CD4-positive, CD25-positive, alpha-beta regulatory T cell (primary cell): Measurements from ENCODE around the gene DAPL1. TPM values are rescaled to one million over a fixed set of nuclear protein-coding genes. Genes with fewer than 3 reads are reported as not detected.

Experiments
- ATAC-seq, 2 donors: fragments of 150-1000 bp; cut with Tn5 transposase; one replicate each; pipeline ENCODE4 v1.10.0; 2021; ENCODE audit warnings: low read depth in 2 of 2, moderate number of reproducible peaks in 2 of 2, moderate library complexity in 1 of 2
- DNase-seq, 3 donors: peaks; one replicate each; pipeline versions ENCODE4 v3.0.0 to v3.0.0-alpha.2; 2012 to 2022; ENCODE audit warnings: mixed read lengths in 1 of 3
- H3K27ac ChIP-seq: one replicate; pipeline ENCODE4 v1.7.0; 2013; ENCODE audit warnings: mild to moderate bottlenecking, low read length; ENCODE audit not compliant: insufficient read depth, poor library complexity, severe bottlenecking
- H3K27me3 ChIP-seq: one replicate; pipeline ENCODE4 v1.7.0; 2013; ENCODE audit warnings: low read length; ENCODE audit not compliant: control insufficient read depth, insufficient read depth
- H3K36me3 ChIP-seq: one replicate; pipeline ENCODE4 v1.7.0; 2013; ENCODE audit warnings: mild to moderate bottlenecking, low read length, moderate library complexity; ENCODE audit not compliant: control insufficient read depth, insufficient read depth
- H3K4me1 ChIP-seq: 2 replicates; pipeline ENCODE4 v1.7.0; 2013; ENCODE audit warnings: mild to moderate bottlenecking, low read length; ENCODE audit not compliant: insufficient read depth, control insufficient read depth, poor library complexity, severe bottlenecking
- H3K4me3 ChIP-seq: one replicate; pipeline ENCODE4 v1.7.0; 2013; ENCODE audit warnings: low read depth, mild to moderate bottlenecking, low read length, moderate library complexity
- H3K9me3 ChIP-seq, 2 experiments: 1 replicate in 1 of 2; 2 replicates in 1 of 2; pipeline ENCODE4 v1.7.0; 2013; ENCODE audit warnings: low read length in 2 of 2, mild to moderate bottlenecking in 1 of 2, moderate library complexity in 1 of 2; ENCODE audit not compliant: control insufficient read depth in 2 of 2
- H3K27ac Mint-ChIP-seq, 3 donors: one replicate each; pipeline ENCODE4 v1.8.0; 2020 to 2022; ENCODE audit warnings: mild to moderate bottlenecking in 3 of 3, mixed read lengths in 3 of 3, moderate library complexity in 2 of 3
- H3K27me3 Mint-ChIP-seq: one replicate; pipeline ENCODE4 v1.8.0; 2022; ENCODE audit warnings: mild to moderate bottlenecking, mixed read lengths
- H3K36me3 Mint-ChIP-seq: one replicate; pipeline ENCODE4 v1.8.0; 2020; ENCODE audit warnings: mixed read lengths
- H3K4me1 Mint-ChIP-seq, 4 donors: one replicate each; pipeline ENCODE4 v1.8.0; 2020 to 2022; ENCODE audit warnings: mixed read lengths in 4 of 4, mild to moderate bottlenecking in 1 of 4
- H3K4me3 Mint-ChIP-seq, 4 donors: one replicate each; pipeline ENCODE4 v1.8.0; 2020 to 2022; ENCODE audit warnings: mild to moderate bottlenecking in 4 of 4, mixed read lengths in 4 of 4, moderate library complexity in 3 of 4
- H3K9me3 Mint-ChIP-seq, 7 donors: one replicate each; pipeline ENCODE4 v1.8.0; 2020 to 2022; ENCODE audit warnings: mixed read lengths in 7 of 7, mild to moderate bottlenecking in 3 of 7, moderate library complexity in 2 of 7
- polyA plus RNA-seq, 4 donors: library from polyadenylated mRNA; unstranded; fragments of 300-500 nt; fragmentation: Illumina TruSeq; gene quantifications; one replicate each; pipeline ENCODE4 v1.2.3, GENCODE V29; 2021
- total RNA-seq: library from RNA; stranded (reverse); gene quantifications from one replicate; pipeline ENCODE4 v1.2.3, GENCODE V29; 2022

Gene DAPL1
- total and polyA plus RNA-seq, 5 donors from 2014 or later = not detected

DNA sequence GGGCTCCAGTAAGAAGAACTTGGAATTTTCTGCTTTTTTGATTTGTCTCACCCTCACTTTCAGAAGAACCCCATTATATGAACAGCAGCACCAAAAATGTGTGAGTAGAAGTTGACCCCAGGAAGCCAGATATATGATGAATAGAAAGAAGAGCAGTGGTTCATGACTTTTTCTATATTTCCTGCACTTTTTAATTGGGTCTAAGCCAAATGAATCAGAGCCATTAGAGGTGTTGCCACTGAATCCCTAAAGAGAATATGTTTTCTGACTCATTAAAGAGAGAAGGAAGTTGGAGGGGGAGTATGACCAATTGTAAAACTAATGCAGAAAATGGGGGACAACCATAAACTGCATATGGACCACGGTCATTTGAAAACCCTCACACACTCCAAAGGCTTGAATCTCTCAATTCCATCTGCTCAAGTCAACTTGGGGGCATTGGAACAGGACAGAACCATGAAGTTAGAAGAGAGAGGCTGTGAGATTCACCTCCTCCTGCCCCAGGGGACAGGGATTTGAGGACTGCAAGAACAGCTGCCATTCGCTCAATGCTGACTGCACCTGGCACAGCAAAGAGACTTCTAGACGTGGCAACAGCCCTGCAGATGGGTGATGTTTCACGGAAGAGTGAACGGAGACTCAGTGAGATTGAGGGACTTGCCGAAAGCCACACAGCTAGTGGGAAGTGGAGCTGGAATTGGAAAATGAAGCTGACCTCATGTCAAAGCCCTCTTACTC, 3.0 kb downstream of the DAPL1 start:
- H3K36me3 ChIP-seq = no peaks in the 10 kb centered on the region
- ATAC-seq (no peak), DNase-seq (no peak)
- H3K4me3 Mint-ChIP-seq = no peak overlapping the region
- peaks cover 5% of the 10 kb centered on the region for H3K27me3 Mint-ChIP-seq
- no peaks in the 10 kb centered on the region for H3K36me3 Mint-ChIP-seq
- no peak overlapping the region for H3K4me3 ChIP-seq
- no peak overlapping the region for H3K27ac ChIP-seq
- H3K9me3 Mint-ChIP-seq = peaks cover 0 to 5% (median 0%) of the 10 kb centered on the region in 7 donors
- no peak overlapping the region for H3K27ac Mint-ChIP-seq
- peaks cover 2% of the 10 kb centered on the region for H3K27me3 ChIP-seq
- no peaks in the 10 kb centered on the region for H3K9me3 ChIP-seq
- no peaks in the 10 kb centered on the region for H3K4me1 ChIP-seq
- H3K4me1 Mint-ChIP-seq = no peaks in the 10 kb centered on the region

DNA sequence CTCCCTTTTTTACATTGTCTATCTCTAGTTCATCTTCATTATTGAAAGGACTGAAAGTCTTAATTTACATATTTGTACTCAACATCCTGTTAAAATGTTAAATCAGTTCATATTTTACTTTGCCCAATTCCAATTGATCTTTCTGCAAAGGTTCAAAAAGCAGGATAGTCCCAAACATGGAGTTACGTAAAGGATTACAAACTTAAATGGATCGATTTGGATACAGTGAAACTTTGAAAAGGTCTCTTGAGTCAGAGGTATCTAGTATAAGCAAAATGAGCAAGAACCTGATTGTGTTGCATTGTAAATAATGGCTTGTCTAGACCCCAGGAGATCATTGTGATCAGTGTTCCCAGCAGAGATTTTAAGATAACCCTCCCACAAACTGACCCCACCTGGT, 4.1 kb downstream of the DAPL1 start:
- ATAC-seq (no peak), DNase-seq (no peak)
- no peak overlapping the region for H3K4me3 ChIP-seq
- no peak overlapping the region for H3K27ac ChIP-seq
- Mint-ChIP-seq H3K9me3 (peaks cover 0 to 5% (median 0%) of the 10 kb centered on the region in 7 donors), H3K27me3 (peaks cover 5% of the 10 kb centered on the region), H3K36me3 (no peaks in the 10 kb centered on the region), H3K4me1 (no peaks in the 10 kb centered on the region), H3K4me3 (no peak overlapping the region), H3K27ac (no peak overlapping the region)
- H3K27me3 ChIP-seq = peaks cover 2% of the 10 kb centered on the region
- no peaks in the 10 kb centered on the region for H3K4me1 ChIP-seq
- H3K9me3 ChIP-seq = no peaks in the 10 kb centered on the region
- no peaks in the 10 kb centered on the region for H3K36me3 ChIP-seq

DNA sequence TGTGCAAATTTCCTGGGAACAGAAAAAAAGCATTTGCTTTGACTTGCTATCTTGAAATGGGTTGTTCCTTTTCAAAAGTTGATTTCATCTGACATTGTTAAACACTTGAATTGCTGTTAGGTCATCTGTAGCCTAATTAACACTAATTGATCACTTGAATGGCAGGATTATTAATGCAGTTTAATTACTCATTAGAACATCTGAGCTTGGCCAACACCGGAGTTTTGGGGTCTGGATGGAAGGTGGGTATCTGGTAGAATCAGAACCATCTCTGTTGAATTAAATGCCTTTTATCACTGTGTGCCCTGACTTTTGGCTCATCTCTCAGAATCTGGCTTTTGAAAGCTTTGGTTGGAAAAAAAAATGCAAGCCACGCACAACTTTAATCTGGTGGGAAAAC, 8.4 kb downstream of the DAPL1 start:
- Histone ChIP-seq H3K9me3 (no peaks in the 10 kb centered on the region), H3K27ac (no peak overlapping the region), H3K4me1 (no peaks in the 10 kb centered on the region), H3K36me3 (no peaks in the 10 kb centered on the region), H3K27me3 (no peaks in the 10 kb centered on the region), H3K4me3 (no peak overlapping the region)
- Mint-ChIP-seq H3K9me3 (no peaks in the 10 kb centered on the region), H3K27ac (no peak overlapping the region), H3K36me3 (no peaks in the 10 kb centered on the region), H3K4me1 (no peaks in the 10 kb centered on the region), H3K27me3 (no peaks in the 10 kb centered on the region), H3K4me3 (no peak overlapping the region)
- ATAC-seq (no peak), DNase-seq (no peak)

DNA sequence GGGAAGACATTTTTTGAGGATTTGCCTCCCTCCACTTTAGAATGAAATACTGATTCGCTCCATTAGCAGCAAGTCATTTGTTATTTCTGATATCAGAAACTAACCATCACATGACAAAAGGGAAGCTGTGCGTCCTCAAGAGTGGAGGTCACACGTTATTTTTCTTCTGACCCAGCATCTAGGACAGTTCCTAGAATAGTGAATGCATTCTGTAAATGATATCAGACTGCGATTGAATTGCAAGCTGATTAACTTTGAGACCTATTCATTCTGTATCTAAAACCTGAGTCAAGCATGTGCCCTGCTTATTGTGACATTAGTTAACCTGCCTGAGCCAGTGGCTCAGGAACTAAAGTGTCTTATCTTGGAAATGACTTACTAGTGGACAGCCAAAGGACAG, 10.1 kb downstream of the DAPL1 start:
- Histone ChIP-seq H3K27me3 (no peaks in the 10 kb centered on the region), H3K4me3 (no peak overlapping the region), H3K9me3 (no peaks in the 10 kb centered on the region), H3K4me1 (no peaks in the 10 kb centered on the region), H3K27ac (no peak overlapping the region), H3K36me3 (no peaks in the 10 kb centered on the region)
- peaks cover under 1% of the 10 kb centered on the region for H3K27me3 Mint-ChIP-seq
- H3K36me3 Mint-ChIP-seq = no peaks in the 10 kb centered on the region
- H3K4me3 Mint-ChIP-seq = no peak overlapping the region
- H3K9me3 Mint-ChIP-seq = no peaks in the 10 kb centered on the region
- ATAC-seq = no peak
- no peaks in the 10 kb centered on the region for H3K4me1 Mint-ChIP-seq
- no peak overlapping the region for H3K27ac Mint-ChIP-seq
- DNase-seq = no peak

DNA sequence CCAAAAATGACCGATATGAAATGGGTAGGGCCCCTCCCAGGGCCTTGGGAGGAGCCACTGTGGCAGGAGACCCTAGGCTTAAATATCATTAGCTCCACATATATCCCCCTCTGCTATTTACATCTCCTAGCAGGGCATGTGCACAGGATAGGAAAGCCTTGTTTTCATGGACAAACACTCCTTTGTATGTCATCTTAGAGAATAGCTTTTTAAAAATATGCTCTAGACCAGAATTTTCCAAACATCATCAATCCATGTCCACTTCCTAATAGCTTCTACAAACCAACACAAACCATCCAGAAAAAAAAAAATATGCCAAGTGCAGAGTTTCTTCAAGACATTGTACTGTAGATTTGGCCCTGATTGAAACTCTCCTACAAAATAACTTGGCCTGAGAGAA, 10.8 kb downstream of the DAPL1 start:
- peaks cover 6% of the 10 kb centered on the region for H3K27me3 Mint-ChIP-seq
- no peak overlapping the region for H3K4me3 ChIP-seq
- no peaks in the 10 kb centered on the region for H3K9me3 ChIP-seq
- no peak for ATAC-seq
- H3K36me3 Mint-ChIP-seq = no peaks in the 10 kb centered on the region
- H3K27me3 ChIP-seq = no peaks in the 10 kb centered on the region
- no peak for DNase-seq
- H3K27ac Mint-ChIP-seq = no peak overlapping the region
- H3K4me1 ChIP-seq = no peaks in the 10 kb centered on the region
- H3K36me3 ChIP-seq = no peaks in the 10 kb centered on the region
- no peak overlapping the region for H3K27ac ChIP-seq
- no peaks in the 10 kb centered on the region for H3K4me1 Mint-ChIP-seq
- H3K4me3 Mint-ChIP-seq = no peak overlapping the region
- H3K9me3 Mint-ChIP-seq = no peaks in the 10 kb centered on the region

DNA sequence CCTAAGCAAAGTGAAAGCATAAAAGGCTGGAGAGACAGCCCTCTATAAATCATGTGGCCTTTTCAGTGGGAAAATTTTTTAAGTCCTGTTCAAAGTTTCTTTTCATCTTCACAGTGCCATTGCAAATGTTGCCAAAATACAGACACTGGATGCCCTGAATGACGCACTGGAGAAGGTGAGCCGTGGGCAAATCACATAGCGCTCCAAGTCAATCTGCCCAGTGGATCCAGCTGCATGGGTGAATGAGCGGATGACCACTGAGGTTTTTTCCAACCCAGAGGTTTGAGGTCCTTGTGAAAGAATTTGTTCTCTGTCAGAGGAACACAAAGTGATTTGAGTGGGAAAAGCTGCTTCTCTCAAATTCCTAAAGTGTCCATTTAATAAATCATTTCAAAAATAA, 11.8 kb downstream of the DAPL1 start:
- no peak overlapping the region for H3K27ac ChIP-seq
- H3K27me3 ChIP-seq = no peaks in the 10 kb centered on the region
- ATAC-seq = no peak
- Mint-ChIP-seq H3K27ac (no peak overlapping the region), H3K36me3 (no peaks in the 10 kb centered on the region), H3K27me3 (peaks cover 6% of the 10 kb centered on the region), H3K4me3 (no peak overlapping the region), H3K4me1 (no peaks in the 10 kb centered on the region), H3K9me3 (no peaks in the 10 kb centered on the region)
- H3K9me3 ChIP-seq = no peaks in the 10 kb centered on the region
- no peak for DNase-seq
- no peaks in the 10 kb centered on the region for H3K4me1 ChIP-seq
- H3K36me3 ChIP-seq = no peaks in the 10 kb centered on the region
- H3K4me3 ChIP-seq = no peak overlapping the region

DNA sequence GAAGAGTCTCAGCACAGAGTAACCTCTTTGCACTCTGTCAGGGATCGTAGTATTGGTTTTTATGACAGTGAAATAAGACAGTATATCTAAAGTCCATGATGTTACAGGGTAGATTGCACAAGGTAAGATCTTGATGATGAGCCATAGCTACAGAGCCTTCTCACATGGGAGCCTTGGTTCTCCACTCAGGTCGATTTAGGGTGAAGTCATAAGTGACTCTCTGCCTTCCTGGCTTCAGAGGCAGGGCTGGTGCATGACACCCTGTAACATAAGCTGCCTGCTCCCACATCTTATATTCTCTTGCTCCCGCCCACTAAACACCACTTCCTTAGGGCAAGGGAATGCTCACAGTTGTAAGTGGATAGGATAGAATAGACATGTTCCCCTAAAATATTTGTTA, 13.3 kb downstream of the DAPL1 start:
- Histone ChIP-seq H3K36me3 (no peaks in the 10 kb centered on the region), H3K9me3 (no peaks in the 10 kb centered on the region)
- no peak overlapping the region for H3K27ac Mint-ChIP-seq

DNA sequence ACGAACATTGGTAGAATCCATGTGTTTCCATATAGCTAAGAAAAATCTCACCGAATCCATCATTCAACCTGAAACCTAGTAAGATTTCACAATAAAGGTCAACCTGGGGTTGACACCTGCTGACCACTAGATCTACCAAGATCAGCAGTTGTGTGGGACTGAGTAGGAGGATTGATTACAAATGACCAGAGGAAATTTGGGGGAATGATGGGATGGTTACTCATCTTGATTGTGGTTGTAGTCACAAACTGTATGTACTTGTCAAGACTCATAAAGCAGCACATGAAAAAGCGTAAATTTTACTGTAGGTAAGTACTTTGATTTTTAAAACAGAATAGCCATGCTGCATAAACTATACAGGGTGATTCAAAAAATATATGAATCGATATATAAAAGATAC, 14.7 kb downstream of the DAPL1 start:
- Mint-ChIP-seq H3K27ac (no peak overlapping the region), H3K4me1 (no peaks in the 10 kb centered on the region), H3K9me3 (no peaks in the 10 kb centered on the region), H3K4me3 (no peak overlapping the region), H3K27me3 (peaks cover 10% of the 10 kb centered on the region), H3K36me3 (no peaks in the 10 kb centered on the region)
- no peak overlapping the region for H3K4me3 ChIP-seq
- ATAC-seq (no peak), DNase-seq (no peak)
- no peak overlapping the region for H3K27ac ChIP-seq
- H3K36me3 ChIP-seq = no peaks in the 10 kb centered on the region
- H3K4me1 ChIP-seq = no peaks in the 10 kb centered on the region
- H3K27me3 ChIP-seq = no peaks in the 10 kb centered on the region
- H3K9me3 ChIP-seq = no peaks in the 10 kb centered on the region

More for the DNA sequence above, 13.3 kb downstream of the DAPL1 start:
- Mint-ChIP-seq H3K9me3 (no peaks in the 10 kb centered on the region), H3K4me3 (no peak overlapping the region), H3K4me1 (no peaks in the 10 kb centered on the region), H3K27me3 (peaks cover 6% of the 10 kb centered on the region), H3K36me3 (no peaks in the 10 kb centered on the region)
- no peaks in the 10 kb centered on the region for H3K4me1 ChIP-seq
- no peak for DNase-seq
- no peak overlapping the region for H3K27ac ChIP-seq
- ATAC-seq = no peak
- no peak overlapping the region for H3K4me3 ChIP-seq
- H3K27me3 ChIP-seq = no peaks in the 10 kb centered on the region
